ENCODE data around the gene SERTAD2. TPM values are rescaled to one million over a fixed set of nuclear protein-coding genes. Genes with fewer than 3 reads are reported as not detected.

SERTAD2 gene
- total and polyA plus RNA-seq, 9 donors: 9.9 to 26.8 (median 20.8) TPM

GRCh38 chr2:64692401-64692800 is 38.7 kb upstream of the SERTAD2 start:
- WGBS, 3 donors: 52 to 67% (median 62%) methylated on average over 4 of the region's 4 CpGs
- H3K4me1 ChIP-seq (ENCODE audit: insufficient read depth): no peaks in the 10 kb centered on the region
- H3K9me3 ChIP-seq: no peaks in the 10 kb centered on the region
- no peak overlapping the region for H3K4me3 ChIP-seq
- H3K27me3 ChIP-seq: peaks cover 4% of the 10 kb centered on the region
- TF ChIP-seq POLR2A (IDR thresholded peaks at IDR 0.05) (no peak), EP300 (IDR thresholded peaks at IDR 0.05) (no peak)
- TF ChIP-seq, protein P1, sequence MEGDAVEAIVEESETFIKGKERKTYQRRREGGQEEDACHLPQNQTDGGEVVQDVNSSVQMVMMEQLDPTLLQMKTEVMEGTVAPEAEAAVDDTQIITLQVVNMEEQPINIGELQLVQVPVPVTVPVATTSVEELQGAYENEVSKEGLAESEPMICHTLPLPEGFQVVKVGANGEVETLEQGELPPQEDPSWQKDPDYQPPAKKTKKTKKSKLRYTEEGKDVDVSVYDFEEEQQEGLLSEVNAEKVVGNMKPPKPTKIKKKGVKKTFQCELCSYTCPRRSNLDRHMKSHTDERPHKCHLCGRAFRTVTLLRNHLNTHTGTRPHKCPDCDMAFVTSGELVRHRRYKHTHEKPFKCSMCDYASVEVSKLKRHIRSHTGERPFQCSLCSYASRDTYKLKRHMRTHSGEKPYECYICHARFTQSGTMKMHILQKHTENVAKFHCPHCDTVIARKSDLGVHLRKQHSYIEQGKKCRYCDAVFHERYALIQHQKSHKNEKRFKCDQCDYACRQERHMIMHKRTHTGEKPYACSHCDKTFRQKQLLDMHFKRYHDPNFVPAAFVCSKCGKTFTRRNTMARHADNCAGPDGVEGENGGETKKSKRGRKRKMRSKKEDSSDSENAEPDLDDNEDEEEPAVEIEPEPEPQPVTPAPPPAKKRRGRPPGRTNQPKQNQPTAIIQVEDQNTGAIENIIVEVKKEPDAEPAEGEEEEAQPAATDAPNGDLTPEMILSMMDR (IDR thresholded peaks at IDR 0.05): no peak
- intact Hi-C loops (cut with DNase I): no loop called here
- no peaks in the 10 kb centered on the region for H3K36me3 ChIP-seq
- no peak for DNase-seq
- H3K27ac ChIP-seq: no peak overlapping the region

DNA sequence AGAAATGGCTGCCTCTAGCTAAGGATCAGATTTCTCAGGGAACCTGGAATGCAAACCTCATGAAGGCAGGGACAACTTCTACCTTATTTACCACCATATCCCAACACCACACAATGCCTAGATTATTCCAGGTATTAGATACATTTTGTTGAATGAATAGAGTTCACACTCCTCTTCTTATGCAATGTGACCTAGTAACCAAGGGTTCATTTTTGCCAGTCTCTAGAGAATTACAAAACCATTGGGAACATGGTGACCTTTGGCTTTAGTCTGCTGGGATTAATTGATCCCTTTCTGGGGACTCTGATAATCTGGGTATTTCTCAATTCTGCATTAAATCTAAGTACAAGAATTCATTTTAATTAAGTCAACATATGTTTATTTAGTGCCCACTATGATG is 35.2 kb upstream of the SERTAD2 start:
- no peaks in the 10 kb centered on the region for H3K36me3 ChIP-seq
- TF ChIP-seq POLR2A (IDR thresholded peaks at IDR 0.05) (no peak), EP300 (IDR thresholded peaks at IDR 0.05) (no peak)
- TF ChIP-seq, protein P1 (IDR thresholded peaks at IDR 0.05): no peak
- no peaks in the 10 kb centered on the region for H3K4me1 ChIP-seq (ENCODE audit: insufficient read depth)
- intact Hi-C loops (cut with DNase I): no loop called here
- peaks cover 4% of the 10 kb centered on the region for H3K27me3 ChIP-seq
- no peaks in the 10 kb centered on the region for H3K9me3 ChIP-seq
- no peak overlapping the region for H3K4me3 ChIP-seq
- DNase-seq: no peak
- no peak overlapping the region for H3K27ac ChIP-seq

GRCh38 chr2:64686283-64686956 is 32.7 kb upstream of the SERTAD2 start:
- no peak overlapping the region for H3K4me3 ChIP-seq
- DNase-seq: no peak
- TF ChIP-seq POLR2A (IDR thresholded peaks at IDR 0.05) (no peak), EP300 (IDR thresholded peaks at IDR 0.05) (no peak)
- TF ChIP-seq, protein P1 (IDR thresholded peaks at IDR 0.05): no peak
- H3K9me3 ChIP-seq: no peaks in the 10 kb centered on the region
- no peaks in the 10 kb centered on the region for H3K36me3 ChIP-seq
- WGBS, 3 donors: 92 to 96% (median 96%) methylated on average over 5 of the region's 5 CpGs
- no peaks in the 10 kb centered on the region for H3K4me1 ChIP-seq (ENCODE audit: insufficient read depth)
- H3K27ac ChIP-seq: no peak overlapping the region
- intact Hi-C loops (cut with DNase I): no loop called here
- H3K27me3 ChIP-seq: peaks cover 4% of the 10 kb centered on the region

- no peak overlapping the region for H3K4me3 ChIP-seq
- peaks cover 4% of the 10 kb centered on the region for H3K27me3 ChIP-seq
- TF ChIP-seq, protein P1 (IDR thresholded peaks at IDR 0.05): no peak
- TF ChIP-seq POLR2A (IDR thresholded peaks at IDR 0.05): no peak
- TF ChIP-seq EP300 (IDR thresholded peaks at IDR 0.05): no peak
- no peaks in the 10 kb centered on the region for H3K9me3 ChIP-seq
- 88 to 91% (median 90%) methylated on average over 1 of the region's 1 CpG for WGBS, 3 donors
- H3K27ac ChIP-seq: no peak overlapping the region
- DNase-seq: no peak
- H3K4me1 ChIP-seq (ENCODE audit: insufficient read depth): no peaks in the 10 kb centered on the region
- H3K36me3 ChIP-seq: no peaks in the 10 kb centered on the region
- intact Hi-C loops (cut with DNase I): no loop called here
Measured at GRCh38 chr2:64685430-64685829, 31.7 kb upstream of the SERTAD2 start.
